WTC11 (cell line): ENCODE data around the gene GALNT2.

Experiments used
- ETV6 ChIP-seq: sonication (generic); formaldehyde crosslinking; IDR thresholded peaks from 2 replicates; pipeline ENCODE4 v1.8.1; 2022; ENCODE audit warnings: mild to moderate bottlenecking, missing genetic modification reagents
- IRF2 ChIP-seq: sonication (generic); formaldehyde crosslinking; IDR thresholded peaks from 2 replicates; pipeline ENCODE4 v1.8.0; 2022; ENCODE audit warnings: low read depth, missing genetic modification reagents, borderline replicate concordance
- MXD4 ChIP-seq: fragments of 250-450 bp; sonication (Bioruptor Pico); IDR thresholded peaks from 2 replicates; pipeline ENCODE4 v1.8.0; 2021; ENCODE audit warnings: mild to moderate bottlenecking, moderate library complexity, borderline replicate concordance
- SMAD3 ChIP-seq: sonication (generic); formaldehyde crosslinking; IDR thresholded peaks from 2 replicates; pipeline ENCODE4 v1.8.0; 2022; ENCODE audit warnings: missing genetic modification reagents, mild to moderate bottlenecking, borderline replicate concordance
- TCF7 ChIP-seq: sonication (generic); formaldehyde crosslinking; IDR thresholded peaks from 2 replicates; pipeline ENCODE4 v1.8.0; 2022; ENCODE audit warnings: mild to moderate bottlenecking, low read depth, missing genetic modification reagents, moderate library complexity
- TF ChIP-seq, protein P1 (sequence below): fragments of 200-600 bp; IDR thresholded peaks from 2 replicates; pipeline ENCODE4 v1.8.0; 2022; ENCODE audit warnings: antibody characterized with exemption
- TF ChIP-seq, protein P2 (sequence below): sonication (generic); formaldehyde crosslinking; IDR thresholded peaks from 2 replicates; pipeline ENCODE4 v1.8.1; 2022; ENCODE audit warnings: low read depth, missing genetic modification reagents, borderline replicate concordance
- TF ChIP-seq, protein P3 (sequence below): sonication (generic); formaldehyde crosslinking; IDR thresholded peaks from 2 replicates; pipeline ENCODE4 v1.8.1; 2022; ENCODE audit warnings: low read depth, mild to moderate bottlenecking, moderate library complexity, missing genetic modification reagents, borderline replicate concordance

DNA sequence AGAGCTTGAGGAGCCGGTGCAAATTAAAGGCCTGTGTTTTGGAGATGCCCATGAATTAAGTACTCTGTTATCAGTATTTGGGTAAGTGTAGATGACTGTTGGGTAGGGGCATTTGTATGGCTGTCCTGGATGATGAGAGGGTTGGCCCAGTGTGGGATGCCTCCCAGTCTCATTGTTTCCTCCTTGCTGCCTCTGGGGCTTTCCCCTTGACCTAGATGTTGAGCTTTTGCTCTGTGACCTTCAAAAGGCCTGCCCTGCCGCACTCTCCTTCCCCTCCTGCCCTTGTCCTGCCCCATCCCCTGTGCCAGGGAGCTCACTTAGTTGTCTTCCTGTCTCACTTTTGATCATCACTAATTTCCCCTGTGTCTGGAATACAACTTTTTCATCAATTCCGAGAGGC, 10.0 kb downstream of the GALNT2 start:
- TF ChIP-seq, protein P1, sequence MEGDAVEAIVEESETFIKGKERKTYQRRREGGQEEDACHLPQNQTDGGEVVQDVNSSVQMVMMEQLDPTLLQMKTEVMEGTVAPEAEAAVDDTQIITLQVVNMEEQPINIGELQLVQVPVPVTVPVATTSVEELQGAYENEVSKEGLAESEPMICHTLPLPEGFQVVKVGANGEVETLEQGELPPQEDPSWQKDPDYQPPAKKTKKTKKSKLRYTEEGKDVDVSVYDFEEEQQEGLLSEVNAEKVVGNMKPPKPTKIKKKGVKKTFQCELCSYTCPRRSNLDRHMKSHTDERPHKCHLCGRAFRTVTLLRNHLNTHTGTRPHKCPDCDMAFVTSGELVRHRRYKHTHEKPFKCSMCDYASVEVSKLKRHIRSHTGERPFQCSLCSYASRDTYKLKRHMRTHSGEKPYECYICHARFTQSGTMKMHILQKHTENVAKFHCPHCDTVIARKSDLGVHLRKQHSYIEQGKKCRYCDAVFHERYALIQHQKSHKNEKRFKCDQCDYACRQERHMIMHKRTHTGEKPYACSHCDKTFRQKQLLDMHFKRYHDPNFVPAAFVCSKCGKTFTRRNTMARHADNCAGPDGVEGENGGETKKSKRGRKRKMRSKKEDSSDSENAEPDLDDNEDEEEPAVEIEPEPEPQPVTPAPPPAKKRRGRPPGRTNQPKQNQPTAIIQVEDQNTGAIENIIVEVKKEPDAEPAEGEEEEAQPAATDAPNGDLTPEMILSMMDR, result no peak
- TF ChIP-seq TCF7 (CRISPR knock-in tag) (no peak), SMAD3 (CRISPR knock-in tag) (no peak), MXD4 (CRISPR knock-in tag) (no peak), IRF2 (CRISPR knock-in tag) (no peak), ETV6 (CRISPR knock-in tag) (no peak)
- TF ChIP-seq, protein P2, sequence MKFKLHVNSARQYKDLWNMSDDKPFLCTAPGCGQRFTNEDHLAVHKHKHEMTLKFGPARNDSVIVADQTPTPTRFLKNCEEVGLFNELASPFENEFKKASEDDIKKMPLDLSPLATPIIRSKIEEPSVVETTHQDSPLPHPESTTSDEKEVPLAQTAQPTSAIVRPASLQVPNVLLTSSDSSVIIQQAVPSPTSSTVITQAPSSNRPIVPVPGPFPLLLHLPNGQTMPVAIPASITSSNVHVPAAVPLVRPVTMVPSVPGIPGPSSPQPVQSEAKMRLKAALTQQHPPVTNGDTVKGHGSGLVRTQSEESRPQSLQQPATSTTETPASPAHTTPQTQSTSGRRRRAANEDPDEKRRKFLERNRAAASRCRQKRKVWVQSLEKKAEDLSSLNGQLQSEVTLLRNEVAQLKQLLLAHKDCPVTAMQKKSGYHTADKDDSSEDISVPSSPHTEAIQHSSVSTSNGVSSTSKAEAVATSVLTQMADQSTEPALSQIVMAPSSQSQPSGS (CRISPR knock-in tag), result no peak
- TF ChIP-seq, protein P3, sequence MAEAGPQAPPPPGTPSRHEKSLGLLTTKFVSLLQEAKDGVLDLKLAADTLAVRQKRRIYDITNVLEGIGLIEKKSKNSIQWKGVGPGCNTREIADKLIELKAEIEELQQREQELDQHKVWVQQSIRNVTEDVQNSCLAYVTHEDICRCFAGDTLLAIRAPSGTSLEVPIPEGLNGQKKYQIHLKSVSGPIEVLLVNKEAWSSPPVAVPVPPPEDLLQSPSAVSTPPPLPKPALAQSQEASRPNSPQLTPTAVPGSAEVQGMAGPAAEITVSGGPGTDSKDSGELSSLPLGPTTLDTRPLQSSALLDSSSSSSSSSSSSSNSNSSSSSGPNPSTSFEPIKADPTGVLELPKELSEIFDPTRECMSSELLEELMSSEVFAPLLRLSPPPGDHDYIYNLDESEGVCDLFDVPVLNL (CRISPR knock-in tag), result no peak
